M059J (cell line): ENCODE results near the gene PIK3R5. TPM values are rescaled to one million over a fixed set of nuclear protein-coding genes. Genes with fewer than 3 reads are reported as not detected.

Source experiments
- DNase-seq: peaks from one replicate; pipeline ENCODE4 v3.0.0-alpha.2; 2012; ENCODE audit warnings: low read depth
- total RNA-seq: library from RNA; depleted of rRNA; stranded (reverse); fragments of >200 nt; shearing (Covaris generic); gene quantifications from 2 replicates; pipeline ENCODE4 v1.2.3, GENCODE V29; 2014

The PIK3R5 gene
- total RNA-seq, 1 experiment from 2014 or later = not detected

DNA sequence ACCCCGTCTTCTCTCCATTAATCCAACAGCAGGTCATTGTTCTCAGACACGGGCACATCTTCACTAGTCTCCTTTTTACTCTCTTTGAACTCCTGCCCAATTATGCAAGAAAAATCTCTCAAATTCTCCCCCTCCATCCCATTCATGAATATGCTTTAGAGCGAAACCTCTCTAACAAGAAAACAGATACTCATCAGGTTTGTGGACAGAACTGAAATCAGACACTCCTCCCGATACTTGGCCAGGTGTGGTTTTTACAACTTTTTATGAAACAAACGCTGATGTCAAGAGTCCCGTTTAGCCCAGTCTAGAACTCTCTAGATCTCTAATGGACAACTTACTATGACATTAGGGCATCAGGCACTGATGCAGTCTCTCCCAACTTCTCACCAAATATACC lies 40.9 kb downstream of the PIK3R5 start:
- DNase-seq = no peak

DNA sequence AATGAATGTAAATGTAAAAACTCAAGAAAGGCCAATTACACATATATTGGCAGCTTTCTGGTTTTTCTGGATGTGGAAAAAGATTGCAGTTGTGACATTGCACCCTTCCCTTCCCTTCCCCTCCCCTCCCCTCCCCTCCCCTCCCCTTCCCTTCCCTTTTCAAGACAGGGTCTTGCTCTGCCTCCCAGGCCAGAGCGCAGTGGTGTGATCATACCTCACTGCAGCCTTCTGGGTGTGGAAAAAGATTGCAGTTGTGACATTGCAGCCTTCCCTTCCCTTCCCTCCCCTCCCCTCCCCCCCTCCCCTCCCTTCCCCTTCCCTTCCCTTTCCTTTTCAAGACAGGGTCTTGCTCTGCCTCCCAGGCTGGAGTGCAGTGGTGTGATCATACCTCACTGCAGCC lies 41.7 kb downstream of the PIK3R5 start:
- no peak for DNase-seq

GRCh38 chr17:8922928-8923327 lies 42.6 kb downstream of the PIK3R5 start:
- DNase-seq = no peak

DNA sequence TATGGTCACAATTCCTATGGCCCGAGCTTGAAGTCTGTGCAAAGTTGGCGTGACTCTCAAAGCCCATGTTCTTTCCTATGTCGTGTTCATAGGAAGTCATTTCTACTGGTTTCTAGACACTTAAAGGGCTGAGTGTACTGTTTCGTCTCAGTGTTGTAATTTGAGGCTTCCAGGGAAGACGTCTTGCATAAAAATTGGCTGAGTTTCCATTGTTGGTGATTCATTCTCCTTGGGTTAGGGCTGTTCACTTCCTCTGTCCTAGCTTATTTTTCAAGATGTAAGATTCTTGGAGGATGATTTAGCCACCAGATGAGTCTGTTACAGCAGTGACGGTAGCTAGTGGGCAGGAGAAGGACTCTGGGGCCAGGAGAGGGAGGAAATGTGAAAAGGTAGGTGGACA lies 43.1 kb downstream of the PIK3R5 start:
- peak; percentile 91 for DNase-seq

- DNase-seq = no peak
Measured at GRCh38 chr17:8921147-8921546, 44.4 kb downstream of the PIK3R5 start.

DNA sequence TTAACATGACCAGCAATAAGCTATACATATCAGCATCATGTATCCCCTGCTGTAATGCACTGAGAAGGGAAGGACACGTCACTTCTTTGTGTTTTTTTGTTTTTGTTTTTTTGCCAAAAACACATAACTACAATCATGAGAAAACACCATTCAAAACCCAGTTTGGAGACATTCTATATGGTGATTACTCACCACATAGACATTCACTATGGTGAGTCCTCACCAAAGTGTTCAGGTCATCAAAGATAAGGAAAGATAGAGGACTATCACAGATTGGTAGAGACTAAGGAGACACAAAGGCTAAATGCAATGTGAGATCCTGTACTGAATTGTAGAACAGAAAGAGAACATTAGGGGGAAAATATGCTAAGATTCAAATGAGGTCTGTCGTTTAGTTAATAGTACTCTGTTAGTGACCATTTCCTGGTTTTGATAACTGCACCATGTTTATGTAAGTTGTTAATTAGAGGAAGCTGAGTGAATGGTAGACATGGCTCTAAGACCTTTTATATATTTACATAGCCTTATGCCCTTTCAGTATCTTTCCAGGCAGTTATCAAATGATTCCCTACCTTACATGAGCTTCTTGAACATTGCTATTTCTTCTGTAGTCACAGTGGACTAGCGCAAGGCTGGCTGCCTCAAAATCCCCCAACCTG lies 46.6 kb downstream of the PIK3R5 start:
- peak; percentile 49 for DNase-seq

GRCh38 chr17:8916466-8916865 lies 49.0 kb downstream of the PIK3R5 start:
- DNase-seq = no peak

DNA sequence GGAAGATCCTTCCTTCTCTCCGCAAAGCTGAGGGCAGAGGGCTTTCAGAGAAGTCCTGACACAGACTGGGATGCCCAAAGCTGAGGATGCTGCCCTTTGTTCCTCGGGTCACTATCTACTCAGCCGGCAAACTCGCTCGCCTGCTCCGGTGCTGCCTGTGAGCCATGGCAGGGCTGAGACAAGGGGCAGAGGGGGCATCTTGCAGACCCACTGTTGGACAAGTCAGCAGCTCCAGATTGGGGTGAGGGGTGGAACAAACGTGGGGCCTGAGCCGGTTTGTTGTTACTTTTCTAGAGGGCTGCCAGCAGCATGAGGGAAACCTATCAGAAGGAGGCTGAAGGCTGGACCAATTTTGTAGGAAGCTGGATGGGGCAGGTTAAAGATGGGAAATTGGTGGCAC lies 51.0 kb downstream of the PIK3R5 start:
- DNase-seq = no peak

DNA sequence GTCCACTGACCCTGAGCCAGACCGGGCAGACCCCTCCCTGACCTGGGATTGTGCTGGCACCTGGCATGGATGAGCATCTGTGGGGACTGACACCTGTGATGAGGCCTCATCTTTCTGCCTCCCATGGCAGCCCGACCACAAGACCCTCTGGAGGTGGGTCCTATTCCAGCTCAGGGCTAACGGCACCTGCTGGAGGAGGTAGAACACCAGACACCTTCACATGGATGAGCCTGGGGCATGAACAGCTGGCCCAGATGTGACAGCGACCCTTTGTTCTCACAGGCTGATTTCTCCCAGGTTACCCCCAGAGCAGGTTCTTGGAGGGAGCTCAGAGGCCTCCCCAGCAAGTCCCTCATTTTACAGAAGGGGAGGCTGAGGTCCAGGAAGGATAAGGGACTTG lies 51.6 kb downstream of the PIK3R5 start:
- no peak for DNase-seq

GRCh38 chr17:8913091-8913490 lies 52.4 kb downstream of the PIK3R5 start:
- DNase-seq = no peak

DNA sequence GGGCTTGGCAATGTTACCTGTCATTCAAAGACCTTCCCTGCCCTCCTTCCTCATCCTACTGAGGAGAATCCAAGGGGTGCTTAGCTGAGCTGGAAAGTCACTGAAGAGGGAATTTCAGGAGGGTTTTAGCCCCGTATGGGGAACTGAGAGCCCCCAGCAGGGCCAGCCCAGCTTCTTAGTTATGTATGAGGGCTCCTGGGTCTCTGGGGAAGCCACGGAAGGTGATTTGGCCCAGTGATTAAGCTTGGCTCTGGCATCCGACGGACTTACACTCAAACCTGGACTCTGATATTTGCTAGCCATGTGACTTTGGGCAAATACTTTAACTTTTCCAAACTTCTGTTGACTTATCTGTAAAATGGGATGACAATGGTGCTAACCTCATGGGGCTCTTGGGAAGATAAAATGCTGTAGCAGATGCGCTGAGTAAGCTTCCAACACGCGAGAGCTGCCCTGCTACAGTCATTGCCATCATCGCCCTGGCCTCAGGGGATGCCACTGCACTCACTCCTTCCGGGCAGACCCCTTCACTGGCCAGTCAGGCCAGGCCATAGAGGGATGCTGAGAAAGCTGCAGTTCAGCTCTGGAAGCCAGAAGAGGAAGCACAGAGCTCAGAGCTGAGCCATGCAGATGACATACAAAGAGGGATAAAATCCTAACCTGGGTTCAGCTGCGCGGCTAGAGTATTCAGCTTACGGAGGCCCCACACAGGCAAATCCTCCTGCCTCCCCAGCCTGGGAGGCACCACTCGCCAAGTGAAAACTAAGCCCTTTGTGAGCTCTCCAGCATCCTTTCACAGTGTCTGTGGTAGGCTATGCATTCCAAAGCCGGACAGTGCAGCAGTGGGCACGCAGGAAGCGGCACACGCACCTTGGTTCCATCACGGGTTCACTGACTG lies 53.2 kb downstream of the PIK3R5 start:
- DNase-seq = no peak

- no peak for DNase-seq
Measured at GRCh38 chr17:8910969-8911604, 54.4 kb downstream of the PIK3R5 start.

- no peak for DNase-seq
Measured at GRCh38 chr17:8909586-8910270, 55.8 kb downstream of the PIK3R5 start.

- no peak for DNase-seq
Measured at GRCh38 chr17:8905331-8905730, 60.2 kb downstream of the PIK3R5 start.

- no peak for DNase-seq
Measured at GRCh38 chr17:8904686-8905085, 60.8 kb downstream of the PIK3R5 start.

GRCh38 chr17:8904201-8904600 lies 61.3 kb downstream of the PIK3R5 start:
- no peak for DNase-seq

- DNase-seq = no peak
Measured at GRCh38 chr17:8900626-8901585, 64.6 kb downstream of the PIK3R5 start.

- no peak for DNase-seq
Measured at GRCh38 chr17:8900207-8900606, 65.3 kb downstream of the PIK3R5 start.

DNA sequence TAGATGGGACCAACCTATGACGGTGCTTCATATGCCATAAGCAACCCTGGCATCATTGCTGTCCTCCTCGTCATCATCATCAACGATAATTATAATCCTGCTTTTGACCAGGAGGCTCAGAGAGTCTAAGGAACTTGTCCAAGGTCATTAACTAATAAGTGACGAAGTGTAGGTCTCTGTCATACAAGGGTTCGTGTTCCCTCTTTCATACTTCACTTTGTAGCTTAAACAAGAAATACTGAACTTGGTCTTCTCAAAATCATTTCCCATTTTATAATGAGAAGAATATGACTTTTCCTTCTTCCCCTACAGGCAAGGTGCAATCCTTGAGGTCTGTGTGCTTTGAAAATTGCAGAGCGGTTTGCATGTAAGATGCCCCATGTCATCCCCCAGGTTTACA lies 66.9 kb downstream of the PIK3R5 start:
- DNase-seq = no peak

GRCh38 chr17:8898126-8898525 lies 67.4 kb downstream of the PIK3R5 start:
- no peak for DNase-seq
